Measurements from ENCODE around the gene IRF4.

The IRF4 gene

GRCh38 chr6:436308-437036, 44.9 kb downstream of the IRF4 start:
- TF ChIP-seq ESRRG (CRISPR knock-in tag; IDR thresholded peaks at IDR 0.05) (no peak), ZNF565 (CRISPR knock-in tag; conservative IDR thresholded peaks at IDR 0.05; ENCODE audit: low read depth) (no peak), TSHZ2 (CRISPR knock-in tag; IDR thresholded peaks at IDR 0.05) (no peak), TCF4 (CRISPR knock-in tag; IDR thresholded peaks at IDR 0.05; ENCODE audit: borderline replicate concordance) (no peak), TOX (CRISPR knock-in tag; IDR thresholded peaks at IDR 0.05; ENCODE audit: borderline replicate concordance) (no peak), ZNF70 (CRISPR knock-in tag; IDR thresholded peaks at IDR 0.05) (no peak), GLIS3 (CRISPR knock-in tag; IDR thresholded peaks at IDR 0.05) (no peak), ZFP30 (CRISPR knock-in tag; IDR thresholded peaks at IDR 0.05) (no peak), ZC3H10 (CRISPR knock-in tag; IDR thresholded peaks at IDR 0.05) (no peak)
- TF ChIP-seq, protein P1, sequence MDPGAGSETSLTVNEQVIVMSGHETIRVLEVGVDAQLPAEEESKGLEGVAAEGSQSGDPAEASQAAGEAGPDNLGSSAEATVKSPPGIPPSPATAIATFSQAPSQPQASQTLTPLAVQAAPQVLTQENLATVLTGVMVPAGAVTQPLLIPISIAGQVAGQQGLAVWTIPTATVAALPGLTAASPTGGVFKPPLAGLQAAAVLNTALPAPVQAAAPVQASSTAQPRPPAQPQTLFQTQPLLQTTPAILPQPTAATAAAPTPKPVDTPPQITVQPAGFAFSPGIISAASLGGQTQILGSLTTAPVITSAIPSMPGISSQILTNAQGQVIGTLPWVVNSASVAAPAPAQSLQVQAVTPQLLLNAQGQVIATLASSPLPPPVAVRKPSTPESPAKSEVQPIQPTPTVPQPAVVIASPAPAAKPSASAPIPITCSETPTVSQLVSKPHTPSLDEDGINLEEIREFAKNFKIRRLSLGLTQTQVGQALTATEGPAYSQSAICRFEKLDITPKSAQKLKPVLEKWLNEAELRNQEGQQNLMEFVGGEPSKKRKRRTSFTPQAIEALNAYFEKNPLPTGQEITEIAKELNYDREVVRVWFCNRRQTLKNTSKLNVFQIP (CRISPR knock-in tag; IDR thresholded peaks at IDR 0.05; ENCODE audit: borderline replicate concordance, low read depth): no peak
- TF ChIP-seq, protein P2, sequence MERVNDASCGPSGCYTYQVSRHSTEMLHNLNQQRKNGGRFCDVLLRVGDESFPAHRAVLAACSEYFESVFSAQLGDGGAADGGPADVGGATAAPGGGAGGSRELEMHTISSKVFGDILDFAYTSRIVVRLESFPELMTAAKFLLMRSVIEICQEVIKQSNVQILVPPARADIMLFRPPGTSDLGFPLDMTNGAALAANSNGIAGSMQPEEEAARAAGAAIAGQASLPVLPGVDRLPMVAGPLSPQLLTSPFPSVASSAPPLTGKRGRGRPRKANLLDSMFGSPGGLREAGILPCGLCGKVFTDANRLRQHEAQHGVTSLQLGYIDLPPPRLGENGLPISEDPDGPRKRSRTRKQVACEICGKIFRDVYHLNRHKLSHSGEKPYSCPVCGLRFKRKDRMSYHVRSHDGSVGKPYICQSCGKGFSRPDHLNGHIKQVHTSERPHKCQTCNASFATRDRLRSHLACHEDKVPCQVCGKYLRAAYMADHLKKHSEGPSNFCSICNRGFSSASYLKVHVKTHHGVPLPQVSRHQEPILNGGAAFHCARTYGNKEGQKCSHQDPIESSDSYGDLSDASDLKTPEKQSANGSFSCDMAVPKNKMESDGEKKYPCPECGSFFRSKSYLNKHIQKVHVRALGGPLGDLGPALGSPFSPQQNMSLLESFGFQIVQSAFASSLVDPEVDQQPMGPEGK (CRISPR knock-in tag; IDR thresholded peaks at IDR 0.05; ENCODE audit: borderline replicate concordance): no peak
- ATAC-seq: peak; percentile 21; the same call in 2 of the 3 replicates

- no peak; the same call in 2 of the 3 replicates for ATAC-seq
- TF ChIP-seq TSHZ2 (CRISPR knock-in tag; IDR thresholded peaks at IDR 0.05) (no peak), ZNF8 (CRISPR knock-in tag; IDR thresholded peaks at IDR 0.05) (no peak), TCF4 (CRISPR knock-in tag; IDR thresholded peaks at IDR 0.05; ENCODE audit: borderline replicate concordance) (no peak), GLIS3 (CRISPR knock-in tag; IDR thresholded peaks at IDR 0.05) (no peak)
Observed at GRCh38 chr6:437037-437392, 45.5 kb downstream of the IRF4 start.

GRCh38 chr6:438634-439170, 47.1 kb downstream of the IRF4 start:
- no peak for ATAC-seq
- TF ChIP-seq CREB5 (CRISPR knock-in tag; IDR thresholded peaks at IDR 0.05; ENCODE audit: low read depth): no peak
- no peak for TF ChIP-seq ZNF70 (CRISPR knock-in tag; IDR thresholded peaks at IDR 0.05)
- TF ChIP-seq, protein P3, sequence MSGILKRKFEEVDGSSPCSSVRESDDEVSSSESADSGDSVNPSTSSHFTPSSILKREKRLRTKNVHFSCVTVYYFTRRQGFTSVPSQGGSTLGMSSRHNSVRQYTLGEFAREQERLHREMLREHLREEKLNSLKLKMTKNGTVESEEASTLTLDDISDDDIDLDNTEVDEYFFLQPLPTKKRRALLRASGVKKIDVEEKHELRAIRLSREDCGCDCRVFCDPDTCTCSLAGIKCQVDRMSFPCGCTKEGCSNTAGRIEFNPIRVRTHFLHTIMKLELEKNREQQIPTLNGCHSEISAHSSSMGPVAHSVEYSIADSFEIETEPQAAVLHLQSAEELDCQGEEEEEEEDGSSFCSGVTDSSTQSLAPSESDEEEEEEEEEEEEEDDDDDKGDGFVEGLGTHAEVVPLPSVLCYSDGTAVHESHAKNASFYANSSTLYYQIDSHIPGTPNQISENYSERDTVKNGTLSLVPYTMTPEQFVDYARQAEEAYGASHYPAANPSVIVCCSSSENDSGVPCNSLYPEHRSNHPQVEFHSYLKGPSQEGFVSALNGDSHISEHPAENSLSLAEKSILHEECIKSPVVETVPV (CRISPR knock-in tag; IDR thresholded peaks at IDR 0.05): no peak
- TF ChIP-seq TSHZ2 (CRISPR knock-in tag; IDR thresholded peaks at IDR 0.05): no peak
- TF ChIP-seq, protein P2 (CRISPR knock-in tag; IDR thresholded peaks at IDR 0.05; ENCODE audit: borderline replicate concordance): no peak
- TF ChIP-seq TCF4 (CRISPR knock-in tag; IDR thresholded peaks at IDR 0.05; ENCODE audit: borderline replicate concordance): no peak
- no peak for TF ChIP-seq CSDC2 (CRISPR knock-in tag; IDR thresholded peaks at IDR 0.05)
- TF ChIP-seq BACH2 (CRISPR knock-in tag; IDR thresholded peaks at IDR 0.05; ENCODE audit: borderline replicate concordance): no peak

Measured in SK-N-SH treated with all-trans-retinoic acid at 6 μM for 48 hours (cell line).